HG03066 (cell line): Measurements from ENCODE around the gene ZNF716.
"Not testable (repeated sequence)": the region's sequence is repeated elsewhere in the genome, so short reads cannot be mapped to it uniquely, and the experiment has no call there.

Source experiments
- ATAC-seq: cut with Tn5 transposase; IDR thresholded peaks from one replicate; pipeline ENCODE4 v1.9.1; 2021; ENCODE audit warnings: low read depth; ENCODE audit not compliant: unreplicated experiment

The ZNF716 gene

DNA sequence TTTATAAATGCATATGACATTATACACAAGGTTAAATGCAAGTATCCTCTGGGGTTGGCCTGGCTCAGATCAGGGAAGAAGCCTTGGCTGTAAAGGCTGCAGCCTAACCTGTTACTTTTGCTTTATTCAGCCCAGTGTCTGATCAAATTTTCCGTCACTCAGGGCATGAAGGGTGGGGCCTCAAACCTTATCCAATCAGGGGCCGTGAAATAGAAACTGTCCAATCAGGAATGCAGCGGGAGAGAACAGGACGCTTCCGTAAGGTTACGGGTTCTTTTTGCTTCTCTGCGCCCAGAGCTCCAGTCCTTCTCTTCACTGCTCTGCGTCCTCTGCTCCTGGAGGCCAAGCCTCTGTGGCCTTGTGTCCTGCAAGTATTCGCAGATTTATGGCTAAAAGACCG, at the start of gene ZNF716:
Gene ZNF716, plus strand, starts transcription at position 274 of the 400 bp plus-strand sequence. Its CDS starts 112 bp downstream, at position 386.
- ATAC-seq, result no peak

DNA sequence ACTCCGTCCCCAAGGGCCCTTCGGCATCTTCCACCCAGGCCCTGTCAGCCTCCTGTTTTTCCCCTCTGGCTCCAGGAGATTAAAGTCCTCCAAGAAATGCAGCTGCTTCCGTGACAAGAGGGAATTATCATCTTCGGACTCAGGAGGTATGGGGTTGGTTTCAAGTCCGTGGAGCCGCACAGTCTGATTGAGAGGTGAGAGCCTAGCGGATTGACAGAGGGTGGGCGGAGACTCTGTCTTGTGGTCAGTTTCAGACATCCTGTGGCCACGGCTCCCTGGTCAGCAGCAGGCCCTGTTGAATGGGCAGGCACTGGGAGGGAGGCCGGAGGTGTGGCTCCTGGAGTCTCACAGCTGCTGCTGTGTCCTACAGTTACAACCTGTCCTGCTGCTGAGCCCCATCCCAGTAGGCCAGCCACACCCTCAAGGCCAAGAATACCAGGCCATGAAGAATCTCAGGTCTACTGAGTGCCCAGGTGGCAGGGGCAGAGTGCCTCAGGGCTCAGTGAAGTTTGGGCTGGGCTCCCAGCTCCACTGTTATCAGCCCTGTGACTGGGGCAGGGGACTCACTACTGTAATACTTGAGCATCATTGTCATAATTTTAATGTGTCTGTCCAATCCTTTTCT, 49.3 kb upstream of the ZNF716 start:
- ATAC-seq, result no peak

DNA sequence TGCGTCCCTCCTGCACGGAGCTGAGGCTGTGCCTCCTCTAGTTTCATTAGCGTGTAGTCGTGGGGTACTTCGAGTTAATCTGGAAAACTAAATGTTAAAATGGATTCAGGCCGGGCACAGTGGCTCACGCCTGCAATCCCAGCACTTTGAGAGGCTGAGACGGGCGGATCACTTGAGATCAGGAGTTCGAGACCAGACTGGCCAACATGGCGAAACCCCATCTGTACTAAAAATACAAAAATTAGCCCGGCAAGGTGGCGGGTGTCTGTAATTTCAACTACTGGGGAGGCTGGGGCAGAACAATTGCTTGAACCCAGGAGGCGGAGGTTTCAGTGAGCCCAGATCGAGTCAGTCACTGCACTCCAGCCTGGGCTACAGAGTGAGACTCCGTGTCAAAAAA, 46.9 kb upstream of the ZNF716 start:
- not testable (repeated sequence) for ATAC-seq

DNA sequence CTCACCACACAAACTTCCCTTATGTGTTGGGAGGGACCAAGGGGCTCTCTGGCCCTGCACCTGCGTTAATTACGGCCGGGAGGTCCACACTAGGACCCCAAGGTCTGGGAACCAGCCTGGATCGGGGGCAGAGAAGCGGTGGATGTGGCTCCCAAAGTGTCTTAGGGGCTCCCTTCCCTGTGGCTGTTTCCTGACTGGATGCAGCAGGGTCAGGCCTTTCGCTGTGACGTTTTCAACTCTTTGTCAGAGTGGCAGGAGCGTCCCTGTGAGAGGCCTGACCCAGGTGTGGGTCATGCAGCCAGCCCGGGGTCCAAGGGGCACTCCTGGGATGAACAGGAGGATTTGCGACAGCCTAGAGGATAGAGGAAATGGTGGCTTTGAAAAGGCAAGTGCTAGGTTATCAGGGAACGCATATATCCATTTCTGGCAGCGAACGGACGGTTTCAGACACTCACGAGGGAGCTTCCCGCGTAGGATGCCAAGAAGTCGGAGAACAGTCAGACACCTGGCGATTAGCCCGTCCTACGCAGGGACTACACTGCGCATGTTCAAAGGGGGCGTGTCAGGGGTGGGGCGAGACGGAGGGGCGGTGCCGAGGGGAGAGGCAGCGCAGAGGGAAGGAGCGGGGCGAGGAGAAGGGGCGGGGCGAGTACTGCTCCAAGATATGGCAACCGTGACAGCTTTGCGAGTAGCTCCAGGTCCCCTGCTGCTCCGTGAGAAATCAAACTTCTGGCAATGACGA, 46.2 kb upstream of the ZNF716 start:
- ATAC-seq, result no peak

DNA sequence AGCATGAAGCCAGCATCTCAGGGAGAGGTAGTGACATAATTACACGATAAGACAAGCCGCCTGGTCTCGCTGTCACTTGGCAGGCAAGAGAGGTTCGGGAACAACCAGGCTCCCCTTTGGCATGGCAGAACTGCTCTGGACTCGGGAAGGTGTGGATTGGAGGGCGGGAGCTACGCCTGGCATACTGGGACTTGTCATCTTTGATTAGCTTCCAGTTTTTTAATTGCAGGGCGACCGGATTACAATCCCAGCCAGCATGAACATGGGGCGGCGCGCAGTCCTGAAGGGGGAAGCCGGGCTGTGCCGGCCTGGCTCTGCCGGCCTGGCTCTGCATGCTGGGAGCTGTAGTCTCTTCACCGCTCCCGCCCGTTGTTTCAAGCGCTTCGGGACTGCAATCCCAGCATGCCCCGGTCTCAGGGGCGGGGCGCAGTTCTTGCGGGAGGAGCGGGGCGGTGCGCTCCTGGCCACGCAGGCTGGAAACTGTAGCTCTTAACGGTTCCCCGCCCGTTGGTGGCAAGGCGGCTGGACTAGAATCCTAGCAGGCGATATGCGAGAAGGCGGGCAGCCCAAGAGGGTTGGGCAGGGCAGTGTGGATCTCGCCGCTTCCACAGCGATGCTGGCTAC, 45.5 kb upstream of the ZNF716 start:
- ATAC-seq, result no peak

DNA sequence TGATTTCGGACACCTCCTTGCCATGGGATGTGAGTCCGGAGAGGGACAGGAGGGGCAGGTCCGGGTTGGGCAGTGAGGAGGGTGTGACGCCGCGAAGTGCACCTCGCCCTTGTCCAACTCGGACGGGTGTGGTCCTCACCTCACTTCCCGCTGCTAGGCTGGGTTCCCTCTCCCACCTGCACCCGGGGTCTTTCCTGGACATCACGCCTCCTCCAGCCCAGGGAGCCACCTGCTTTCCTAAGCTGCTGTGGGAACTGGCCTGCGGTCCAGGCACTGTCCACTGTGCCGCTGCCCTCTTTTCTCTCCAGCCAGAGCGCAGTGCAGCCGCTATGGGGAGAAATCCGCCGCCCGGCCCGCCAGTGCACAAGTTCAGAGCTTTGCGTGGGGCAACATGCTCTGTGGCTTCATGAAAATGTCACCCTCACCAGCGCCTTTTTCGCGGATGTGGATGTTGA, 45.0 kb upstream of the ZNF716 start:
- no peak for ATAC-seq

DNA sequence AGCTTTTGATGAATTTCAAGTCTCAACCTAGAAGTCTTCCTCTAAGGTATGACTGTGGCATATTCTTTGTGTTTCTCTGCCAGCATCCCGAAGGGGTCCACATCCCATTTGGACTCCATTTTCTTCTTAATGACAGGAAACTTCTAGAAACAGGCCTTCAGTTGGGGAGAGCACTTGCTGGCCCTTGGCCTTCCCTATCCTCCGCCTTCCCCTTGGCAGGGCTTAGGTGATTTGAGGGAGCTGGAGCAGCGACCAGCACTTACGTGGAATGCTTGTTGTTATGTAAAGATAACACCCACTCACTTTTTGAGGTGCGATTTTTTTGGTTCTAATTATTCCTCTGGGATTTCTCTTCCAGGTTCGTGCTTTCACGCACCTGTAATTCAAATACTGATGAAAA, 42.9 kb upstream of the ZNF716 start:
- ATAC-seq, result no peak

DNA sequence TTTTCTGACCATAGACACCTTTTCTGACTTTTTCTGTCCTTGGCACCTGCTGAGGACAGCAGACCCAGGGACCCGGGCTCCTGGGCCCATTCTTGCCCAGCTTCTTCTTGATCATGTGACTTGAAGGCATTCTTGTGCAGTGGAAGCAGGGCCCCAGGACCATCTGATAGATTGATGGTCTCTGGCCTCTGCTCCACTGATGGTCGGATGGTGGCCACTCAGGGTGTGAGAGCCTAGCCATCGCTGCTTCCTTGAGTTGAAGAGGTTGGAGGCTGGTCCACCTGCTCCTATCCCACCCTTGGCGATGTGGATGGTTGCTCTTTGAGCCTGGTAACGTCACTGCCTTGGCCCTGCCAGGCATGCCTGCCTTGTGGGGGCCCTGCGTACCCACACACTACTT, 37.8 kb upstream of the ZNF716 start:
- no peak for ATAC-seq

DNA sequence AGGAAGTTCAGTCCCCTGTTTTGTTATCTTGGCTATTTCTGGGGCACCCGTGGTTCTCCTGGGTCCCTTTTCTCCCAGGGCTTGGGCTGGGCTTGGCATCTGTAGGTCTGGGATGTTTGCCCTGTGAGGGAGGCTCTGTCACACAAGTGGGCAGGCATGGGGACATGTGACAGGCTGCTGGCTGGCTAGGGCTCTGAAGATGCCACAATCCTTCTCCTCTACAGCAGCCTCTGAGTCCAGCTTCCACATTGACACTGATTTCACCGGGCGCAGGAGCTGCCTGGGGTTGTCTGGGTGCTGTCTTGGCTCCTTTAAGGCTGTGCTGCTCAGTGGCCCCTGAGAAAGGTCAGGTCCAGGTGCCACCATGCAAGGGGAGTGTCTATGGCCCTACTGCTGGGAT, 37.4 kb upstream of the ZNF716 start:
- ATAC-seq, result no peak

DNA sequence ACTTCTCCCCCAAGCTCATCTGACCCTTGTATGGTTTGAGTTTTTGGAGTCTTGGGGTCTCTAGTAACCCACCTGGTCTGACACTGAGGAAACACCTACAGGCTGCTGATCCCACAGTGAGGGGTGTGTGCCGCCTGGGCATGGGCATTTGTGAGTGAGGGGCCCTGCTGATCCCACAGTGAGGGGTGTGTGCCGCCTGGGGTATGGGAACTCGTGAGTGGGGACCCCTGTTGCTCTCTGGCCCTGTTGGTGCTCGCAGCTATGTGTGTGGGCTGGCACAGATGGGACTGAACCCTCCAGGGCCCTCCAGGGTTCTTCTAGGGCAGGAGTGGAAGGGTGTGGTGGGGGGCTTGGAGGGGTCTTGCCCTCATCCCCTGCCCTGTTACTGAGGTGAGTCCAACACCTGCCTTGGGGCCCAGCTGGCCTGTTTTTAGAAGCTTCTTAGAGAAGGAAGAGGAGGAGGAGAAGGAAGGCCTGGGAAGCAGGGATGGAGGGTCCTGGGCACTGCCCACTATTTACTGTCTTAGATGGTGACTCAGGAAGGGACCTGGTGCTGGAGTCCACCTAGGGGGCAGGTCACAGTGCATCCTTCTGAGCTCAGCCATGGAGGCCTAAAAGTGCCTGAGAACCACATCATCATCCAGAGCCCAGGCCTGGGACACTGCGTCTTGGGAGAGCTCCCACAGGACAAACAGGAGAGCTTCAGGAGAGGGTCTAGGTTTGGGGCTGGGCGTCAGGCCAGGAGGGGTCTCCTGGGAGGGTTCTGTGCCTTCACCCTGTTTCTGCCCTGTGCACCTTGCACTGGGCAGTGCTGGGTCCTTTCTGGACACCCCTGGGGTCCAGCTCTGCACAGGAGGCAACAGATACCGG, 36.2 kb upstream of the ZNF716 start:
- ATAC-seq, result no peak

DNA sequence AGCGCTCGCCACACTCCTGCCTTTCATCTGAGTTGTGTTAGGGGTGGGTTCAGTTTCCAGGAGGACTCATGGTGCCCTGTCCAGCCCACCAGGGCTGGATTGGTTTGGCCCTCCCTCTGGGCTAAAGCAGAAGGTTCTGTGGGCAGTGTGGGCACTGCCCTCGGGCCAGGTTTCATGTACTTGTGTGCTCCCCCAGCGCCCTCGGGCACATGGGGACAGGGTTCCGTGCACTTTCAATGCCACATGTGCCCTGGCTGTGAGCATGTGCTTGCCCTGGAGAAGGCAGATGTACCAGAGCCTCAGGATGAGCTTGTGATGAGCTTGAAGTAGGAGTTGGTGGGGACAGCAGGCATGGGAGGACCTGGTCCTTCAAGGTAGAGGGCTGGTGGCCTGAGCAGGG, 35.6 kb upstream of the ZNF716 start:
- no peak for ATAC-seq

DNA sequence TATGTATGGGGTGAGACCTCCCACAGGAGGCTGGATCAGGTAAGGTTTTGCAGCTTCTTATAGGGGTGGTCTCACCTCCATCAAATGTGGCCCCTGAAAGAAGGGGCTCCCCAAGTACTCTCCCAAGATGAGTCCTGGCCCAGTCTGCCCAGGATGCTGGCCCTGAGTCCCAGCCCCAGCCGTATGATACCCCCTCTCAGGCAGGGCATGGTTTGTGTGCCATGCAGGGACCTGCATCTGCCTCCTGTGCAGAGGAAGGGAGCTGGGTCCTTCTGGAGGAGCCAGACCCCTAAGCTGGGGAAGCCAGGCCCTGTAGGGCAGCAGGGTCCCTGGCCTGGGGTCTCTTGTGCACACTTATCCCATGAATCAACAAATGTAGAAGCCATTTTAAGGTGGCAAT, 35.1 kb upstream of the ZNF716 start:
- no peak for ATAC-seq

DNA sequence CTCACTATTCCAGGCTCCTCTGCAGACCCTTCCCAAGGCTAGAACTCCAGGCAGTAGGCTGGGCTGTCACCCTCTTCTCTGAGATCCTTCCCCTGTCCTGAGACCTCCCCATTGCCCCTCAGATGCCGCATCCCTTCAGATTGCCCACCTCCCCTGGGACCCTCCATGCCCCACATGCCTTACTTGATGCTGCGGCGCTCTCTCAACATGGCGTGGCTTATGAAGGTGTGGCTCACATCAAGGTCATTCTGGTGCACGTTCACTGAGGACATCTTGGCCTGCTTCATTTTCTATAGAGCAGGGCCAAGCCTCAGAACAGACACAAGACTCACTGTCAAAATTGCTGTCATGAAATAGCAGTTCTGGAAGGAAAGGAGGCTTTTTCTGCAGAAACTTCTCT, 34.7 kb upstream of the ZNF716 start:
- no peak for ATAC-seq

DNA sequence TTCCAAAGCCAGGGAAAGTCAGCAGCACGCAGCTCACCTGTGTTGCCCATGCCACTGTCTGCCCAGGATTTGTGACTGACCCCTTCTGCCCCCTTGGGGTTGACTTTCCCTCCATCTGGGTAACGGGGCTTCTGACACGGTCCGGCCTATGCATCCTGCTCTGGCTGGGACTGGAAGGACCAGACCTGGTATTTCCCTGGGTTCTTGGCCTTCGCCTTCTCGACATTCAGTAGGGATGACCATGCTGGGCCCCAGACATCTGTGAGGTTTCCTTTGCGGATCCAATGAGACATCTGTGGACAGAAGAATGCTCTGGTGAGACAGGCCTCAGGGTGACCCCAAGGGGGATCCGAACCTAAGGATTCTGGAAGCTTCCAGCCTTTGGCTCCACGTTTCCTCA, 34.2 kb upstream of the ZNF716 start:
- no peak for ATAC-seq

DNA sequence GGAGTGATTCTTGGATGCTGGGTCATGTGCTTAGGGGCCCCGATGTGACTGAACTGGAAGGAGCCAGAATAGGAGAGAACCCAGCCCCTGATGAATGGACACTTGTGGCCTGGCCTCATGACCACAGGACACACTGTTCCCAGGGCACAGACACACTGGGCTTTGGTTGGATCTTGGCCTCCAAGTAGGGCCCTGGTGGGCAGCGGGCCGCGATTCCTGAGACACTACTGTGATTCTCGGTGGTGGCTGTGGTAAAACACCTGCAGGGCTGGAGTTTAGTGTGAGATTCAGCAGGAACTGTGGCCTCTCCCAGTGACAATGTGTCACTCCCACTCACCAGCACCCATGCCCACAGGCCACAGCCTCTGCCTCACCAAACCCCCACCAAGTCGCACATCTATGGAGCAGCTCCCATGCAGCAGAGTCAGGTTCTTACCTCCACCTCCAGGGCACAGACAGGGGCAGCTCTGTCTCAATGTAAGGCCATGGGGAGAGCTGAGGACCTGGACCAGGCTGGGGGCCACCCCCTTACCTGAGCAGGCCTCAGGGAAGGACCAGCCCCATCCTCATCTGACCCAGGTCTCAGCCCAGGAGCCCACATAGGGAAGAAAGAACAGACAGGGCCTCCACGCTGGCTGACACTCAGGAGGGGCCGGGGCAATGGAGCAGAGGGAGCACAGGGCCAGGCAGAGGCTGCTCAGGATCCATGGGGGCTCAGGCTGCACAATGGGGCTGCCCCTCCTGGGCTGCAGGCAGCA, 33.2 kb upstream of the ZNF716 start:
- ATAC-seq, result no peak

DNA sequence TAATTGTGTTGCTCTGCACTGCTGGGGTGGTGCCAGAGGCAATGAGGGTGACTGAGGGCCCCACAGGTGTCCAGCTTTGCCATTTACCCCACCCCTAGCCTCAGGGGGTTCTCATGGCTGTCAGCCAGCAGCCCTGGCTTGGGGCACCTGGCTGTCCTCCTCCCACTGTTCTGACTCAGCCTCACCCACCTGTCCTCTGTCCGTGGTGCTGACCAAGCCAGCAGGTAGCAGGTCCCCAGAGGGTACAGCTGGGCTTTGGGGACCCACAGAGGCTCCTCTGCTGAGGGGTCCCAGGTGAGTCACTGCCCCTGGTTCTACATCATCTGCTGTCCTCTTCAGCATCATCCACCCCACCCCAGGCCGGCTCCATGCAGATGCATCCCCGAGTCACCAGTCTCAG, 32.2 kb upstream of the ZNF716 start:
- ATAC-seq, result no peak

DNA sequence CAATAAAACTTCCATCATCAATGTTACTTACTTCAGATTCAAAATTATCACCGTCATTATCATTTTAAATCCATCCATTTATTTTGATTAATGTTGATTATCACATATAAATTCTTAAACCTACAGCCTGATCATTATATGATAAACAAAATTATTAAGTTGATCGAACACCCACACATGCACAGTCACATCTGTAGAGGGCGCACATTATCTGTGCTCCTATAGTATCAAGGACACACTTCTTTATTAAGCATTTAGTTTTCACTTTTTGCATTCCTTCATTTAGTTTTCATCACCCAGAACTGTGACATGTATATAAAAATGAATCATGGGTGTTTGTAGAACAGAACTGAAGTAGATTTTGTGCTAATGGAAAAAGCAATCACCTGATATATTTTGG, 26.2 kb upstream of the ZNF716 start:
- ATAC-seq, result no peak

DNA sequence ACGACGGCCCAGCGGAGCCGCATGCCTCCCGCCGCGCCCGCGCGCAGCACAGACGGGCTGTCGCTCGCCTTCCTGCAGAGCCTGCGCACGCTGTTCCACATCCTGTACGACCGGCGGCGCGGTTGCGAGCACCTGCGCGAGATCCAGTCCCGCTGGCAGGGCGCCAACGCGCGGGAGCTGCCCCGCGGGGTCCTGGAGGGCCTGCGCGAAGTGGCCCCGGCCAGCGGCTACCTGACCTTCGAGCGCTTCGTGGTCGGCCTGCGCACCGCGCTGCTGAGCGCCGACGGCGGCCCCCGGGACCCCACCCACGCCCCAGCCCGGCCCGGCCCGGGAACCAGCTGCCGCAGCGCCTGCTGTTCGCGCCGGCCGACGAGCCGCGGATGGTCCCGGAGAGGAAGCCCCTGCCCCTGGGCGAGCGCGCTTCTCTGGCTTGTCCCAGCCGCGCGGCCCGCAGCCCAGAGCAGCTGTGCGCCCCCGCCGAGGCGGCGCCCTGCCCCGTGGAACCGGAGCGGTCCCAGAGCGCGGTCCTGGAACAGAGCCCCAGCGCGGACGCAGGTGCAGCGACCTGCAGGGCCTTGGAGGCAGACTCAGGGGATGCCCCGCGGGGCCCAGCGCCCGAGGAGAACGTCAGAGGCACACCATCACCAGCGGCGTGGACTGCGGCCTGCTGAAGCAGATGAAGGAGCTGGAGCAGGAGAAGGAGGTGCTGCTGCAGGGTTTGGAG, 25.3 kb upstream of the ZNF716 start:
- no peak for ATAC-seq

DNA sequence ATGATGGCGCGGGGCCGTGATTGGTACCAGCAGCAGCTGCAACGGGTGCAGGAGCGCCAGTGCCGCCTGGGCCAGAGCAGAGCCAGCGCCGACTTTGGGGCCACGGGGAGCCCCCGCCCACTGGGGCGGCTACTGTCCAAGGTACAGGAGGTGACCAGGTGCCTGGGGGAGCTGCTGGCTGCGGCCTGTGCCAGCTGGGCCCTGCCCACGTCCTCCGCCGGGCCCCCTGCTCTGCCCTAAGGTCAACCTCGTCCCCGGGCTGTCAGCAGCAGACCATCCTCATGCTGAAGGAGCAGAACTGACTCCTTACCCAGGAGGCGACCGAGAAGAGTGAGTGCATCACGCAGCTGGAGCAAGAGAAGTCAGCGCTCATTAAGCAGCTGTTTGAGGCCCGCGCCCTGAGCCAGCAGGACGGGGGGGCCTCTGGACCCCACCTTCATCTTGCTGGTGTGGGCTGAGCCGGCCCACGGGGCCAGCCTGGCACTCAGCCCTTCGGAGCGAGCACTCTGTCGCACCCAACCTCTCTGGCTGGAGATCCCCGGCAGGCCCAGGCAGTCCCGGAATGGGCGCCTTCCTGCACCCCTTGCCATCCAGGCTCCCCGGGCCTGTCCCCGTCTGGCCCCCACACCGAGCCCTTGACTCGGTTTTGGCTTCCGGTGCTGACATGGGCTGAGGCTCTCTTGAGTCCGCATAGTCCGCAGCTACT, 24.6 kb upstream of the ZNF716 start:
- ATAC-seq, result no peak
